GM21367 (cell line): Measurements from ENCODE around the gene CGA.
"Not testable (repeated sequence)": the region's sequence is repeated elsewhere in the genome, so short reads cannot be mapped to it uniquely, and the experiment has no call there.

Experiments
- ATAC-seq: cut with Tn5 transposase; IDR thresholded peaks from one replicate; pipeline ENCODE4 v1.9.1; 2021; ENCODE audit not compliant: unreplicated experiment

Gene CGA

DNA sequence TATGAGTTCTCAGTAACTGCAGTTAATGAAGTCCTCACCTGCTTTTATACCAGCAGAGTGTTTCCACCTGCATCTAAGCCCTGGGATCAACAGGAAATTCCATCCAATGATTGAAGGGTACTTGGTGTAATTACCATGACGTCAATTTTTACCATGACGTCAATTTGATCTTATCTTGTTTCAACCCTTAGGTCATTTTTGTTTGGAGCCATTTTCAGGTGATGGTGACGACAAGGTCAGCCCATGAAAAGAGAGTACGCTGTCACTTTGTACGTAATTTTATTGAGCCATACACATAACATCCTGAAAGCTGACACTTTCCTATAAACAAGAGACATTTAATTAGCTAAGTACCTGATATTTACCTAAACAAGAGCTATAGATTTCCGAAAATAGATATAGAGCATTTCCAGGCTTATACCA lies at the start of gene CGA:
TSS of gene CGA (minus strand) at position 20 of the 423 bp plus-strand sequence. CDS start 6,906 bp downstream, outside the sequence.
- no peak for ATAC-seq

DNA sequence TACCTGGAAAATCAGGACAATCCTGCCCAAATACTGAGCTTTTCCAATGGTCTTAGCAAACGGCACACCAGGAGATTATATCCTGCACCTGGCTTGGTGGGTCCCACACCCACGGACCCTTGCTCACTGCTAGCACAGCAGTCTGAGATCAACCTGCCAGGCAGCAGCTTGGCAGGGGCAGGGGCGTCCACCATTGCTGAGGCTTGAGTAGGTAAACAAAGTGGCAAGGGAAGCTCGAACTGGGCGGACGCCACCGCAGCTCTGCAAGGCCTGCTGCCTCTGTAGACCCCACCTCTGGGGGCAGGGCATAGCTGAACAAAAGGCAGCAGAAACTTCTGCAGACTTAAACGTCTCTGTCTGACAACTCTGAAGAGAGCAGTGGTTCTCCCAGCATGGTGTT lies 45.0 kb upstream of the CGA start:
- ATAC-seq, result not testable (repeated sequence)

DNA sequence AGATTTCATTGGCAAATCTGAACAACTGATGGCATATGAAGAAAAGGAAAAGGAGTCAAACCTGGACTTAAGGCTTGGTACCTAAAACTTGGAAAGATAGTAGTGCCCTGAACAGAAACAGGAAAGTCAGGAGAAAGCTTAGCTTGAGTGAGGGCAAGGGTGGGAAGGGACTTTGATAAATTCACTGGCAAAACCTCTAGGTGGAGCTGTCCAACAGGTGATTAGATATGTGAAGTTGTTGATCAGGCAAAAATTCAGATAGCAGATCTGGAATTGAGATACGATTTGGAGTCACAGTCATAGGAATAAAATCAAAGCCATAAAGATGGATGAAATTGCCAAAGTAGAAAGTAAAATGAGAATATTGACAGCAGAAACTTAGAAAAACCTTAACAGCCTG lies 44.3 kb upstream of the CGA start:
- no peak for ATAC-seq

DNA sequence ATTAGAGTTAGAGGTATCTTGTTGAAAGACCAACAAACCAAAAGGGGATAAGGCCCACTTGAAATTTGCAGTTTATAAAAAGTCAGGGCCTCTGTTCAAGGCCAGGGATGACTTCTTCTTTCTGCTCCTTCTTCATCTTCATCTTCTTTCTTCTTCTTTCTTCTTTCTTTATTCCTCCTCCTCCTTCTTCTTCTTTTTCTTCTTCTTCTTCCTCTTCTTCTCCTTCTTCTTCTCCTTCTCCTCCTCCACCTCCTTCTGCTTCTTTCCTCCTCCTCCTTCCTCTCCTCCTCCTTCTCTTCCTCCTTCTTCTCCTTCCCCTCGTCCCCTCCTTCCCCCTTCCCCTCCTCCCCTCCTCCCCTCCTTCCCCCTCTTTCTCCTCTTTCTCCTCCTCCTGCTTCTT lies 42.1 kb upstream of the CGA start:
- ATAC-seq, result no peak

DNA sequence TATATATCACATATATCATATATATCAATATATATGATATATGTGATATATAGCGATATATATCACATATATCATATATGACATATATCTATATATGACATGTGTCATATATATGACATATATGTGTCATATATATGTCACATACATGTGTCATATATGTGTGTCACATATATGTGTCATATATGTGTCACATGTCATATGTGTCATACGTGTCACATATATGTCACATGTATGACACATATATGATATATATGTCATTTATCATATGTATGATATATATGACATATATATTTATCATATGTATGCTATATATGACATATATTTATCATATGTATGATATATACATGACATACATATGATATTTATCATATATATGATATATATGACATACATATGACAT lies 32.8 kb upstream of the CGA start:
- ATAC-seq, result no peak

DNA sequence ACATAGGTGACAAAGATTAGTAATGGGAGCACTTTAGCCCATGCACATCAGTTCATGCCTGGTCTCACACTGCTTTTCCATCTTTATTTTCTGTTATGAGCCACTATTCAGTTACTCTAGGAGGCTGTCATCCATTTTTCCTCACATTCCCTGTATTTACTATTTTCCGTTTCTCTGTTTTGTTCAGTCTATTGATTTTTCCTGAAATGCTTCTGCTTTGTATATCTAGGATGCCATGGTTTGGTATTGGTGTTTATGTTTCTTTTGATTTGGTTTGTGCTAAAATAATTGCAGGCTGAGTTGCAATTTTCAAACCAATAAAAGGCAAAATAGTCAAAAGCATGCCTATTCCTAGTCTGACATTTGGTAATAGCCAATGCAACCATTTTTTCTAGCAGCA lies 31.6 kb upstream of the CGA start:
- no peak for ATAC-seq

DNA sequence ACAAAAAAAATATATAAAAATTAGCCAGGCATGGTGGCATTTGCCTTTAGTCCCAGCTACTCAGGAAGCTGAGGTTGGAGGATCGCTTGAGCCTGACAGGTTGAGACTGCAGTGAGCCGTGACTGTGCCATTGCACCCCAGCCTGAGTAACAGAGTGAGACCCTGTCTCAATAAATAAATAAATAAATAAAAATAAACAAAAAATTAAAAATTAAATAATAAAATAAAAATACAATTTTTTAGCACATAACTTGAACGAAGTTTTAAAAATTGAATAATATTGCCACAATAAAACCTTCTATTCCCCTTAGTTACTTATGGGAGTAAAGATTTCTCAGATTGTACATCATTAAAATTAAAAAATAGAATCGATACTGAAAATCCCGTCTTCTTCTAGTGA lies 29.2 kb upstream of the CGA start:
- ATAC-seq, result no peak

DNA sequence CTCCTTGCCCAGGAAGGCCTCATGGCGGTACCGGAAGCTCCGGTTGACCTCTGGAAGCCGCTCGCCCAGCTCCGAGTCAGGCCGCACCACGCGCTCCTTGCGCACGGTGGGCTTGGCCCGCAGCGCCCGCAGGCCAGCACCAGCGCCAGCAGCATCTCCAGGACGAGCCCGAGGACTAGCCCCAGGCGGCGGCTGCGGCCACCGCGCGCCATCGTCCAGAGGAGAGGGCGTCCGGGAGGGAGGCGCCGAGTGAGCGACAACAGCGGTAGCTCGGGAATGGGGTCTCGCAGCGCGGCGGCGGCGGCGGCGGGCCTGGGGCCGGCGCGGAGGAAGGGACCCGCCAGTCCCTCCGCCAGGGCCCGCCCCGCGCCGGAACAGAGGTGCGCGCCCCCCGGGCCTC lies 27.6 kb upstream of the CGA start:
- ATAC-seq, result no peak

DNA sequence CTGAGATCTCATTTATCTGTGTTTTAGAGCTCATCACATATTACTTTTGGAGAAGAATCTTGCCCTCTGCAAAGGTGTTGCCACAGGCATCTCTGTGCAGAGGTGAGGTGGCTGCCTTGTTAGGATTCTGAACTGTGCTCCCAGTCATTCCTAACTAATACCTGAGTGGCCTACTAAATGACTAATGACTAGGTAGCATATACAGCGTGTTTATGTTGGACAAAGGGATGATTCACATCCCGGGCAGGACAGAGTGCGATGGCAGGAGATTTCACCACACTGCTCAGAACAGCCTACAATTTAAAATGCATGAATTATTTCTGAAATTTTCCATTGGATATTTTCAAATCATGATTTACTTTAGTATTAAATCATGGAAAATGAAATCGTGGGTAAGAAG lies 23.1 kb upstream of the CGA start:
- no peak for ATAC-seq

DNA sequence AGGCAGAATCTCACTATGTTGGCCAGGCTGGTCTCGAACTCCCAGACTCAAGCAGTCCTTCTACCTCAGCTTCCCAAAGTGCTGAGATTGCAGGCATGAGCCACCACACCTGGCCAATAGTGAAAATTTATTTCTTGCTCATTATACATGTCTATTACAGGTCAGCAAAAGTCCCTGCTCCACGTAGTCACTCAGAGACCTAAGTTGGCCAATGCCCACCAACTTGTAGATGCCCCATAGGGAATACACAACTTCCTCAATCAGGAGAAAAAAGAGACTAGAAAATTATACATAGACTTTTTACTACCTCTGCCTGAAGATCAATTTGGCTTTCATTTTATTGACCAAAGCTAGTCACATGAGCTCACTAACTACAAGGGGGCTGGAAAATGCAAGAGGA lies 22.0 kb upstream of the CGA start:
- no peak for ATAC-seq

DNA sequence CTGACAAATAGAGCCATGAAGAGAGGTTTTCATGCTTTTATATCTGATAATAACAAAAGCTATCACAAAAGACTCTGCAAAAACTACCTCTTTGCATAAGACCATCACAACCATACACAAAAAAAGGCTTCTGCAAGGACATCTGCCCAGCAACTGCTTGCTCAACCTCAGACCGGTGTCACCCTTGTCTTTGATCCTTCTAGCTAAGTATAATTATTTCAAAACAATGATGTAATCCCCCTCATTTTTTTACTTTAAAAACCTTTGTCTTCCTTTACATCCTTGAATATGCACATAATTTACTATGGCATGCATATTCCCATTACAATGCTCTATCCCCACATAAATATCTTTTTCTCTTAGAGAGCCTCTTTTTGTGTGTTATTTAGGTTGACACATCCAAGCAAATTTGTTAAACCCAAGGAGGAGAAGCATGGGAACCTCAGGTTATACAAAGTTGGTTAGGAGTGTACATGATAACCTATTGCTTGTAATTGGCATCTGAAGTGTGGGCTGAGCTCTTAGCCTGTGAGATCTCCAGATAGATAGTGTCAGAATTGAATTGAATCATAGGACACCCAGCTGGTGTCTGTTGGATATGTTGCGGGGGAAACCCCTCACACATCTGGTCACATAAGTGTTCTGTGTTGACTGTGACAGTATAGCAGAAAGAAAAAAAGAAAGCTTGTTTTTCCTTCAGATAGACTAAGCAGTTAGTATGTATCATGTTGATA lies 20.7 kb upstream of the CGA start:
- ATAC-seq, result peak; percentile 80

DNA sequence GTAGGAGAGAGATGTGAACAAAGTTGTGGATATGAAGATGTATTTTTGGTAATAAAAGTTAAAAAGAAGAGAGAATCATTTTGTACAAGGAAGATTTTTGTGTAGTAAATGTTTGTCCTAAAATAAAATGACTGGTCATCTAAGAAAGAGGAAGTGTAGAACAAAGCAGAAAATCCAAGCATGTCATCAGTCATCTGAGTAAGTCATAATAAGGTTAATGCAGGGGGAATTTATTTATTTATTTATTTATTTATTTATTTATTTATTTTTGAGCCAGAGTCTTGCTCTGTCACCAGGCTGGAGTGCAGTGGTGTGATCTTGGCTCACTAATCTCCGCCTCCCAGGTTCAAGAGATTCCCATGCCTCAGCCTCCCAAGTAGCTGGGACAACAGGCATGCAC lies 15.7 kb upstream of the CGA start:
- no peak for ATAC-seq

DNA sequence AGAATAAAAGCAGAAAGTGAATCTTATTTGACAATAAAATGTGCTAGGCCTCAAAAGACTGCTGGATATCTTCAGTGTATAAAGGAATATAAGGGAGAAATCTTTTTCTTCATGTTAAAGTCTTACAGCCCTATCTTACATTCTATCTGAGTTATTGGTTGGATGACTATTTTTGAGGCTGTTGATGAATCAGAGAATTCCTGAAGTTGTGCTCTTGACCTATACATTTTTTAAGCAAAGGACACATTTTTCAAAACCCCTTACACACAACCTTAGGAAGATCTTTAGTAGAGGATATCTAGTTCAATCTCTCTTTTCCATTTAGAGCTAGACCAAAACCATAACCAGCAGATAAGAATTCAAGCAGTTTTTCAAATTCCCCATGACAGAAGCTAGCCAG lies 10.9 kb upstream of the CGA start:
- ATAC-seq, result no peak

DNA sequence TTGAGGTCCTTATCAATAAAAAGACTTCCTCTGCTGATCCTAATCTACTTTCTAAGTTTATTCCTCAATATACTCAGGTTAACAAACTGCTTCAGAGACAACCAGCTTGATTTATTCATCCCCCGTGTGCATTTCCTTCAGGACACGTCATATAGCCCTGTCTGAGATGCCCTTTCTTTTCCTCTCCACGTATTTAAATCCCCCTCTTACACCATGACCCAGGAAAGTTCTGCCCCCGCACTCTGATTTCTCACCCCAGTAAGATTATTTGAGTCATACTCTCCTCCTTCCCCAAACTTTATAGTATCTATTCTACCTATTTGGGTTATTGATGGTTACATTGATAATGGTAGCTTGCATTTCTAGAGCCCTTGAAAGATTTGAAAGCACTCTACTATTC lies 9.8 kb upstream of the CGA start:
- ATAC-seq, result no peak

DNA sequence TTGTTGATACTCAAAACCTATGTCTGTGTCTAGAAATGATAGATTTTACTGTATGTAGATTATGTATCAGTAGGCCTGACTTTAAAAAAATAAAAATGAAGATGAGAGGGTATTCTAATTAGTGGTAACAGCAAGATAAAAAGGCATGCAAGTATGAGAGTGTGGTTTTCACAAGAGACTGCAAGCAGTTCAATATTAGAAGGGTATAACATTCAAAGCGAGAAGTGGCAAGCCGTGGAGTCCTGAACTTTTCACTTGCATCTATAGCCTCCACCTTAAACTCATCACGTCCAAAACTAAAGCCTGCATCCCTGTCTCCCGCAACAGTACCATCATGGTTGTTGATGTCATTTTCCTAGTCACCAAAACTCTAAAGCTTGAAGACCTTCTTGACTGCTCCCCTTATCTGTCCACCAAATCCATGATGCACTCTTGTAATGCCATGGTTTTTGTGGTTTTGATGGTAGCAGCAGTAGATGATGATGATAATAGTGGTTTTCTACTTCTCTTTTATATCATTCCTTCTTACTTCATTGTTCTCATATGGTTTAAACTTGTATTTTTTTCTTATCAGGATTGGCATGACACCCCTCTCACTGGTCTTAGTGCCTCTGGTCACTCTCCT lies 9.2 kb upstream of the CGA start:
- ATAC-seq, result no peak

DNA sequence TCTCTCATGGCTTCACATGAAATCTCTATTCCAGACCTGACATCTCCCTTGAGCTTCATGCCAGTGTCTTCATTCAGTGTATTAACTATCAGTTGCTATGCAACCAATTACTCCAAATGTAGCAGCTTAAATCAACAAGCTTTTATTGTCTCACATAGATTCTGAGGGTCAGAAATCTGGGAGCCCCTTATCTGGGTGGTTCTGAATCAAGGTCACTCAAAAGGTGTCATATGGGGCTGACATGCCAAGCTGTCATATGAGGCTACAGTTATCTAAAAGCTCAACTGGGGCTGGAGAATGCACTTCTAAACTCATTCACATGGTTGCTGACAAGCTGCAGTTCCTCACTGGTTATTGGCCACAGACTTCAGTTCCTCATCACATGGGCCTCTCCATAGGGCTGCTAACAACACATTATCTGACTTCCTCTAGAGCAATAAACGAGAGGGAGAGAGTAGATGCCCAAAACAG lies 7.3 kb upstream of the CGA start:
- ATAC-seq, result no peak

DNA sequence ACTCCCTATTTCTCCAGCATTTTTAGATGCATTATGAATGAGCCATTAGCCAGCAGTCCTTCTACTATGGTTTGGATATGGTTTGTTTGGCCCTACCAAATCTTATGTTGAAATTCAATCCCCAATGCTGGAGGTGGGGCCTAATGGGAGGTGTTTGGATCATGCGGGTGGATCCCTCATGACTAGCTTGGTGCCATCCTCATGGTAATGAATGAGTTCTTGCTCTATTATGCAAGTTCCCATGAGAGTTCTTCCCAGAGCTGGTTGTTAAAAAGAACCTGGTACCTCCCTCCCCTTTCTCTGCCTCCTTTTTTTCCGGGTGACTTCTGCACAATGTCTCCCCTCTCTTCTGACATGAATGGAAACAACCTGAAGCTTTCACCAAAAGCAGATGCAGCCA lies 6.2 kb upstream of the CGA start:
- no peak for ATAC-seq

DNA sequence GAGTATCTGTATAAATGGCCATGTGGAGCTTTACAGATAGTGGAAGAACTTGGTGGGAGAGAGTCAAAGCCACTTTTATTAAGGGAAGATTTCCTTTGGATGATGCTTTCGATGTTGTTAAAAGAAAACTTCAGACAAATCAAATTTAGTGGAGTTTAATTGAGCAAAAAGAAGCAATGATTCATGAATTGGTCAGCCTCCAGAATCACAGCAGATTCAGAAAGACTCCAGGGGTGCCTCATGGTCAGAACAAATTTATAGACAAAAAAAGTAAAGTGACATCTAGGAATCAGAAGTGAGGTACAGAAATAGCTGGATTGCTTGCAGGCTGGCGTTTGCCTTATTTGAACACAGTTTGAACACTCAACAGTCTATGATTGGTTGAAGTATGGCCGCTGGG lies 5.3 kb upstream of the CGA start:
- no peak for ATAC-seq

DNA sequence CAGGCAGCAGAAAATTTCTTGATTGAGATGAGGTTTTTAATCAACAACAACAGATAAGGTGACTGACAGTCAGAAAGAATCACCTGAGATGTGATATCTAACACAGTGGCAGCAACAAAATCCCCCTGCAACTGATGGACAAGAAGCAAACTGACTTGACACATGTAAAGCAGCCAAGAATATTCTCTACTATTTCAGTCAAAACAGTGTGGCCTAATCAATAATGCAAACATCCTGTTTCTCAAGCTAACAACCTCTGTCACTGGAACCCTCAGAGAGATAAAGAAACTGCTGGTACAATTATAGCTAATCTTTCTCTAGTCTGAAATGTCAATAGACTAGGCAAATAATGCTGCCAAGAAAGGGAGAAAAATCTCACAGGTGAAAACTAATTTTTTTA lies 4.6 kb upstream of the CGA start:
- peak; percentile 81 for ATAC-seq

DNA sequence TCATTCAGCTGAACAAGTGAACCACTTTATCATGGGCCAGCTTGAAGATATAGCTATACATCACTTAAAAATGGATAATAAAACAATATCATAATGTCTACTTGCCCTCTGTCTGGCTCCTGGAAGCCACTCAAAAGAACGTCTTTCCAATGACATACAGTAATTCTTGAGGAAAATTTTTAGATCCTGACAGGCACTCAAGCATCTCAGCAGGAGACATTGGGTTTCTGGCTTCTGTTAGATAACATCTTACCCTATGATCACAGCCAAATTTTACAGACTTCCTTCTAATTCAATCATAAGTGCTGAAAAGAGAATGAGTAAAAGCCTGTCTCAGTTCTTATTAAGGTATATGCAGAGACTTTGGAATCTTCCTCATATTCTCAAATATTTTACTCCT lies 330 bp downstream of the CGA start:
- ATAC-seq, result no peak

DNA sequence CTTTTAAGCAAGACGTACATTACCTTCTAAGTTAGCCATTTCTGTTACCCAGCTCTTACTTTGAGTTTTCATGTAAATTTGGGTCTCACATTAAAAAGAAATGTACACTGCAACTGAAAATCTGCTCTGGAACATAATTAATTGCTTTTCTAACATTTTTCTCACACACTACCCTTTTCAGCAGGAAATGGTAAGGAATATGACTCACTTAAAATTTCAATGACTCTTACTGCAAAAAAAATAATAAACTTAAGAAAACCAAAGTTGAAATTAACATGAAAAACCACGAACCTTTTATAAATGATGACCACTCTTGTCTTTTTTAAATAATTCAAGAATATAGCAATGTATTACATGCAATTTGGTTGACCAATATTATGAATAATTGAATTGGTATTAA lies 1.3 kb downstream of the CGA start:
- no peak for ATAC-seq

DNA sequence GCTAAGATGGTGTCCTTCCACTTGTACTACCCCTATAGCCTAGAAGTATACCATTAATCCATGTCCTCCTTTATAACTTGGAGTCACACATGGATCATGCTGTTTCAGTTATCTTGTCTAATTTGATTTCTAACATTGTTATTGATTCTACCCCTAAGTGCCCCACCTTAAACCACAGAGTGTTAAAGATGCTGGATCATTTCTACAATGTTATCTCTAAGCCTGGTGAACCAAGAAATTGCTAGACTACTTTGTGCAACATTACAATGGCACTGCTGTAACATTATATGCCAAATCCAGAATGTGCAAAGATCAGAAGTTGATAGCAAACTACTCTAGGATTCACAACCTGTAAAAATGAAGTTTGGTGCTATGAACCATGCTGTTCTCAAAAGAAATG lies 1.7 kb downstream of the CGA start:
- ATAC-seq, result no peak

DNA sequence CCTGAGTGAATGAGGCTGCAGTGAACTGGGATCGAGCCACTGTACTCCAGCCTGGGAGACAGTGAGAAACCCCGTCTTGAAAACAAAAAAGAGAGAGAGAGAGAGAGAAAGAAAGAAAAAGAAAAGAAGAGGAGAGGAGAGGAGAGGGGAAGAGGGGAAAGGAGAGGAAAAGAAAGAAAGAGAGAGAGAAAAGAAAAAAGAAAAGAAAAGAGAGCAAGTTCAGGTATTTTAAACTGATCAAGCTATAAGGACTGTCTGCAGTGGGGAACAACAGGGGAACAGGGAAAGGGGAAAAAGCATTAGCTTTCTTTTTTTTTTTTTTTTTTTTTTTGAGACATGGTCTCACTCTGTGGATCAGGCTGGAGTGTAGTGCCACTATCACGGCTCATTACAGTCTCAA lies 2.5 kb downstream of the CGA start:
- no peak for ATAC-seq
